ENCODE measurements around the gene PTPRT.

The PTPRT gene

GRCh38 chr20:42595625-42596024 is 594.1 kb downstream of the PTPRT start:
- no peak for DNase-seq

GRCh38 chr20:42594659-42595058 is 595.0 kb downstream of the PTPRT start:
- DNase-seq: no peak

GRCh38 chr20:42594011-42594410 is 595.7 kb downstream of the PTPRT start:
- DNase-seq: no peak

DNA sequence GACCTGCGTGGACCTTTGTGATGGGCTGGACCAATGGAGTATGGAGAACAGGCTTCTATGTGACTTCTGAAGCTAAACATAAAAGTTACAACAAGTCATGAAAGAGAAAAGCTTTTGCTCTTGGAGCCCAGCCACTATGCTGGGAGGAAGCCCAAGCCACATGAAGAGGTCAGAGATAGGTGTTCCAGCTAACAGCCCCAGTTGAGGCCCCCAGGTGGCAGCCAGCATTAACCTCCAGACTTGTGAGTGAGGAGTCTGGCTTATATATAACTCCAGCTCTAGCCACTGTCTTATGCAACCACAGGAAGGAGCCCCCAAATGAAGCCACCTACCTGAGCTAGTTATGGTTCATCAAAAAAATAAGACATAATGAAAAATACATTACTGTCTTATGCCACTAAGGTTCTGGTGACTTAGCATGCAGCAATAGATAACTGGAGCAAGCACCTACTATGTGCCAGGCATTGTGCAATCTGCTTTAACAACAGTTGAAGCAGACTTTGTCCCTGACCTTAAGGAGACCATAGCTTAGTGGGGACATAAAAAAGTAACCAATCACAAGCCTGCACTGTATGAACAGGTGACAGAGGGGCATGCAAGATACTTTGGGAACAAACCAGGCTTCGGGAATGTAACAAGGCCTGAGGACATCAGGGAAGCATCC is 599.6 kb downstream of the PTPRT start:
- no peak for DNase-seq

- DNase-seq: no peak
Observed at GRCh38 chr20:42588847-42589246, 600.9 kb downstream of the PTPRT start.

GRCh38 chr20:42587427-42587826 is 602.3 kb downstream of the PTPRT start:
- DNase-seq: no peak

- no peak for DNase-seq
Observed at GRCh38 chr20:42581311-42581710, 608.4 kb downstream of the PTPRT start.

DNA sequence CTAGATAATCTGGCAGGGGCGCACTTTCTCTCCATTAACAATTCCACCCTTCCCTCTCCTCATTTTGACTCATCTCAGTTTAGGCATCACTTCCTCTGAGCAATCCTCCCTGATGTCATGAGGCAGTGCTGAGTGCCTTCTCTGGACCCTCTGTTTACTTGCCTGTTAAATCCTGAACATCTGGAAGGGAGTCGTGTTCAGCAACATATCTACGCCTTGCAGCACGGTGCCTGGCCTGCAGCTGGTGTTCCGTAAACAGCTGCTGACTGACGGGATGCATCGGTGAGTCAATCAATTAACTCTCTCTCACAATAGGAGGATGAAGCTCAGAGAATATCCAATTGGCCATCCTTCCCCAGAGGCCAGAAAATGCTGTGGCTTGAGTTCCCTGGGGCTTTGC is 613.5 kb downstream of the PTPRT start:
- DNase-seq: no peak

DNA sequence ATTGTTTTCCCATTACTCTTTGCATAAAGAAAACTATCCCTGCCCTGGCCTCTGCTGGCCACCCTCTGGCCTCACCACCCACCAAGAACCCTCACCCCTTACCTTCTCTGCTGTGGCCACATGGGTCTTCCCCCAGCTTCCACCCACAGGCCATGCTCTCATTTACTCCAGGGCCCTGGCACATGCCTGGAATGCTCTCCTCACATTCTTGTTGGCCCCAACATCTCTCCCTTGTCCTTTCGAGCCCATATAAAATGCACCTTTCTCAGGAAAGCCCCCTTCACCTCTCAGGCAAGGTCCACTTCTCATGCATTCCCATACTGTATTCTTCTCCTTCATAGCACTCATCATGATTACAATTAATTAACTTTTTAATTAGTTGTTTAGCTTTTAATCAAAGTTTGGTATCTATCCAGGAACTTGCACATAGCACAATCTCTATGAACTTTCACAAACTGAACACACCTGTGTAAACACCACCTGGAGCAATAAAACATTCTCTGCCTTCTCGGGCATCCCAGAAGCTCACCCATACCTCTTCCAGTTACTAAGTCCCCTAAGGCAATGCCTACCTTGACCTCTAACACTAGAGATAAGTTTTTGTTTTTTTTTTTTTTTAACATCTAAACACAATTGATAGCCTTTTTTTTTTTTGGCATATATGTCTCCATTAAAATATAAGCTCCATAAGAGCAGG is 617.2 kb downstream of the PTPRT start:
- no peak for DNase-seq

GRCh38 chr20:42567409-42567808 is 622.3 kb downstream of the PTPRT start:
- no peak for DNase-seq

DNA sequence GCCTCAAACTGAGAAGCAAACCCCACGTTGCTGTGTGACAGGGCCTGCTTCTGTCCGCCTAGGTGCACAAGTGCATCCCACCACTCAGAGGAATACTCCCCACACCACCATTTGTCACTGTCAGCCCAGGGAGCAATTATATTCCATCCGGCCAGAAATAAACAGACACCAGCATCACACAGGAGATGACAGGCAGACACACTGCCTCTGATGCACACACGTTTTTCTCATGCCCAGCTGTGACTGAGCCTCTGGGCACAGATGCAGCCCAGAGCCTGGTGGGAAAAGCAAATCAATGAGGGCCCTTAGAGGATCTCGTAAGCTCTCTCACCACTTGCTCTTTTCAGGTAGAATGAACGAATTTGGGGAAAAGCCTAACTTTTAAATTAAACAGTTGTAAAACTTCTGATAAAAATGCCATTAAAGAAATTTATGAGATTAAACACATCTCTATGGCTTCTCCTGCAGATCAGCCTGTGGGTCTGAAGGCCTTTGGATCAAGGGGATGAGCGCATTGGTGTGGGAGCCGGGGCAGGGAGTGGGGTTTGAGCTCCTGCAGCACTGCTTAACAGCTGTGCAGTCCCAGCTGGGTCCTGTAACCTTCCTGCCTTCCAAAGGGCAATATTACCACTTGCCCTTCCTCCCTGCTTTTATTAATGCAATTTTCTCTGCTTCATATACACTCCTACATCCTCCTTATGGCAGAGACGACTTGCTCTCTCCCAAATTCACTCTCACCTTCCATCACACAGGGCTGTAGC is 624.3 kb downstream of the PTPRT start:
- DNase-seq: no peak

DNA sequence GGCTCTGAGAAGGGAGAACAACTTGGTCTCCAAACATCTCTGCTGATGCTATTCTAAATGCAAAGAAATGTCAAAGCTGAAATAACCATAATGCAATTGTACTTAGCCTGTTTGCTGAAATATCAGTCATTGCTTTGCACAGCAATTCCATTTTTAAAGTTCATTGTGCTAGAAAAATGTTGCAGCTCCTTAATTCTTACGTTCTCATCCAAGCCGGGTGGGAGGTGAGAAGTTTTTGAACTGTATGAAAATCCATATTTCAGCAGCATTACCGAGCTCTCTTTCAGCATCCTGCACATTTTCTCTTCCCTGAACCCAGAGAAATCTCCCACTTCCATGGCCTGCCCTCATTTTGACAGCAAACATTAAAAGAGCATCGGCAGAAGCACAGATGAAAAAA is 630.0 kb downstream of the PTPRT start:
- no peak for DNase-seq

- no peak for DNase-seq
Observed at GRCh38 chr20:42556575-42556974, 633.1 kb downstream of the PTPRT start.

GRCh38 chr20:42553374-42553773 is 636.3 kb downstream of the PTPRT start:
- no peak for DNase-seq

DNA sequence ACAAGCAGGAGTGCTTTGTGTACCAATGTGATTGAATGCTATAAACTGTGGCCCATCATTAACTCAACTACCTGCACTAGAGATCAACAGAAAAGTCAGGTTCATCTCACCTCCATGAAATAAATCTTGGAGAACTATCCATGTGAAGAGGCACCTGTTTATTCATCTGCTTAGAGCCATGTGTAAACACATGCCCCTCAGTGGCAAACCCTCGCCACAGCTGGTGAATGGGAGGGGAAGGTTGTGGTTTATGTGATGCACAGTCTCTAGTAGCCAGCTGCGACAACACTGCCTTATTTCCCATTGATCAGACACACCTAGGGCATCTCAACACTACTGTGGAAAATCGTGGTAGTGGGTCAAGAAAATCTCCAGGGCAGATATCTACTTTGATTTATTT is 640.2 kb downstream of the PTPRT start:
- no peak for DNase-seq

DNA sequence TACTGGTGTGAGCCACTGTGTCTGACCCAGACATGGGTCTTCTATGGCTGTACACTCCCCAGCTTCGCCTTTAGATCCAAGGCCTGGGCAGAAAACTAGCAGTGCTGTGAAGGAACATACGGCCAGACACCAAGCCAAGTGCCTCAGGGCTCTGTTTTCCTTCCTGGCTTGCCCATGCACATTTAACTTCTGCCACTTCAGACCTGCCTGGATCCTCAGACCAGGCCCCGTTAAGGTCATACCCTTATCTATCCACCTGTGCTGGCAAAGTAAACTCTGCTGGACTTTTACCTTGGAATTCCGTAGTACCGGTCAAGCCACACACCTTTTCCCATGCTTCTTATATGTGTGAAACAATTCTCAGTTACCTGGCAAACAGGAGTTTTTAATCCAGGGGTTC is 644.8 kb downstream of the PTPRT start:
- DNase-seq: no peak

DNA sequence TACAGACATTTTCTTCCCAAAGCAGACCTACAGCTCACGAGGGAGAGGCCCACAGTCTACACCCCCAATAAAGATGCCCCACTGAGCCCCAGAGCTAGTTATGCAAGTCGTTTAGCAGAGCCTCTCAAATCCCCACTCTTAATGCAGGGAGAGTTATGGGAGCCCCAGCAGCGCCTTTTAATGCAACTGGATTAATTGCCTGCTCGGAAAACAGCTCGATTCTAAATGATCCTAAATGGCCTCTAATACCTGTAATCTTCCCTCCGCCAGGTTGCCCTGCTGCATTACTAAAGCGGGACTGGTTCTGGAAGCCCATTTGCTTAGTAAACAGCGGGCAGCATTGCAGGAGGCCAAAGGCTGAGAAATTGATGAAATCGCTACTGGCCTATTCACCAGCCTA is 656.9 kb downstream of the PTPRT start:
- no peak for DNase-seq

- no peak for DNase-seq
Observed at GRCh38 chr20:42531508-42531961, 658.2 kb downstream of the PTPRT start.

DNA sequence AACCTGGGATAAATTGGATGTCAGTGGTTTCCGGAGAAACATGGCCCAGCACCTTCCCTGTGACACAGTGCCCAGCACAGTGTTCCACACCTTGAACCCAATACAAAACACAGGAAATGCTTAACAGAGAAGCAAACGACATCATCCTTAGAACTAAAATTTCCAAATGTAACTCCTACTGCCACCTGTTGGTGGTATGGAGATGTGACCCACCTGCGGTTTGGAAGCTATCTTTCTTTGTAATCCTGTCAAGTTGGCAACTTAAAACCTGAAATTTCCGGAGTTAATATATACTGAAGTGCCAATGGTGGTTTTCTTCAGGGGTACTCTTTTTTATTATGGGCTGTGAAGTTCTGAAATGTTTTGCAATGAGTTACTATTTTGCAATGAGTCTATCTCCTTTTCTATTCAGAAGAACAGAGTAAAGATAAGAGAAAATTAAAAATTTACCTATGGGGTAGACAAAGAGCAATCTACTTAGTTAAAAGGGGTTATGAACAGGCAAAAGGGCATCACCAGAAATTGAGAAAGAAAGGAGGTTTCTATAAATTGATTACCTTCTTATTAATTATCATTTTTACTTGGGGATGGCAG is 658.8 kb downstream of the PTPRT start:
- no peak for DNase-seq

DNA sequence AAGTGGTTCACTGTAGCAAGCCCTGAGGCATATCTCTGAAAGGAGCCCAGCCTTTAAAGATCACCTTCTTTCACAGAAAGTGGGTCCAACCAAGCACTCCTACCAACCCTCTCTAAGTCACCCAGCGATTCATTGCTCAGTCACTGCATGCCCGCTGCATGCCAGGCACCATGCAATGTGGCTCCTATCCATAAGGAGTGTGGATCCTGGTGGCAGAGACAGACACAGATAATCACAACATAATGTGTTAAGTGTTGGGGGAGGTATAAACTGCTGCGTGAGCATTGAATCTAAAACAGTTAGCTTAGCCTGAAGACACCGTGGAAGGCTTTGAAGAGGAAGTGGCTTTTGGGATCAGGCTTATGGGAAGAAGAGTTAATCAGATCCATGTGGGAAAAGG is 659.5 kb downstream of the PTPRT start:
- no peak for DNase-seq

GRCh38 chr20:42524058-42524457 is 665.6 kb downstream of the PTPRT start:
- DNase-seq: no peak

GRCh38 chr20:42516692-42517091 is 673.0 kb downstream of the PTPRT start:
- no peak for DNase-seq

DNA sequence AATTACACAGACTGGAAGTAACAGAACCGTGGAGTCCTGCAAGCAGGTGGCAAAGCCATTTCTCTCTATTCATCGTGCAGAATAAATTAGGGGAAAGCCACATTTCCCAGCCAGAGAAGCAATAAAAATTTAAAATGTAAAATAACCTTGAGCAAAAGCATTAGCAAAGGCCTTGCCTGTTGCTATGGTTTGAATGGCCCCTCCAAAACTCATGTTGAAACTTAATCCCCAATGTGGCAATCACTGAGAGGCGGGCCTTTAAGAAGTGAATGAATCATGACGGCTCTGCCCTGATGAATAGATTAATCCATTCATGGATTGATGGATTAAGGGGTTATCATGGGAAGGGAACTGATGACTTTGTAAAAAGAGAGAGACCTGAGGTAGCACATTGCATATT is 679.0 kb downstream of the PTPRT start:
- no peak for DNase-seq

DNA sequence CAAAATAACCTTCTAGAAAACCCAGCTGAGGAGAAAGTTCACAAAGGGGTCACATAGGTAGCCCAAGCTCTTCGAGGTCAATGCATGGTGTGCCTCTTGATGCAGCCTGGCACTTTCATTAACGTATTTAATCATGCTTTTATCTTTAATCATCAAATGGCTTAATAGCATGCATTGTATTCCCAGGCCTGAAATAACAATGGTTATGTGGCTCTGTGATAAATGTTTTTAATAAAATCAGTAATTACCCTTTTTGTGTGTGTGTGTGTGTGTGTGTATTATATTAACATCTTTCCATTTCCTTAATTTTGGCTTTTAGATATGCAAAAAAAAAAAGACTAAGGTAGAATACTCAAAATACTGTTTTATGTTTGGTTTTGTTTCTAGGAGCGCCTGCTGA is 681.8 kb downstream of the PTPRT start:
- no peak for DNase-seq

Measured in activated CD8-positive, alpha-beta memory T cell treated with anti-CD3 and anti-CD28 coated beads for 24 hours (primary cell).